Muscle layer of duodenum (tissue), 2 donors: ENCODE data around the gene ORMDL3.
A peak's percentile ranks its signal among the peaks of the same experiment; 100 is the strongest.

Experiments
- H3K27ac ChIP-seq: one replicate; pipeline ENCODE4 v1.7.0; 2013; ENCODE audit warnings: mild to moderate bottlenecking, low read length
- H3K27me3 ChIP-seq: one replicate; pipeline ENCODE4 v1.7.0; 2013; ENCODE audit warnings: low read depth, mild to moderate bottlenecking, control low read depth, low read length
- H3K36me3 ChIP-seq, 2 donors: one replicate each; pipeline ENCODE4 v1.7.0; 2013; ENCODE audit warnings: low read length in 2 of 2, control low read depth in 1 of 2, mild to moderate bottlenecking in 1 of 2; ENCODE audit not compliant: insufficient read depth in 2 of 2, control insufficient read depth in 1 of 2
- H3K4me1 ChIP-seq, 2 donors: one replicate each; pipeline ENCODE4 v1.7.0; 2013; ENCODE audit warnings: low read length in 2 of 2, mild to moderate bottlenecking in 2 of 2, control low read depth in 1 of 2, moderate library complexity in 1 of 2; ENCODE audit not compliant: insufficient read depth in 2 of 2, control insufficient read depth in 1 of 2
- H3K4me3 ChIP-seq, 2 donors: one replicate each; pipeline ENCODE4 v1.7.0; 2013; ENCODE audit warnings: low read length in 2 of 2, low read depth in 1 of 2, mild to moderate bottlenecking in 1 of 2
- H3K9me3 ChIP-seq, 2 donors: one replicate each; pipeline ENCODE4 v1.7.0; 2013; ENCODE audit warnings: low read length in 2 of 2, control low read depth in 1 of 2, mild to moderate bottlenecking in 1 of 2; ENCODE audit not compliant: control insufficient read depth in 1 of 2
- donor health status: healthy.

Gene ORMDL3

DNA sequence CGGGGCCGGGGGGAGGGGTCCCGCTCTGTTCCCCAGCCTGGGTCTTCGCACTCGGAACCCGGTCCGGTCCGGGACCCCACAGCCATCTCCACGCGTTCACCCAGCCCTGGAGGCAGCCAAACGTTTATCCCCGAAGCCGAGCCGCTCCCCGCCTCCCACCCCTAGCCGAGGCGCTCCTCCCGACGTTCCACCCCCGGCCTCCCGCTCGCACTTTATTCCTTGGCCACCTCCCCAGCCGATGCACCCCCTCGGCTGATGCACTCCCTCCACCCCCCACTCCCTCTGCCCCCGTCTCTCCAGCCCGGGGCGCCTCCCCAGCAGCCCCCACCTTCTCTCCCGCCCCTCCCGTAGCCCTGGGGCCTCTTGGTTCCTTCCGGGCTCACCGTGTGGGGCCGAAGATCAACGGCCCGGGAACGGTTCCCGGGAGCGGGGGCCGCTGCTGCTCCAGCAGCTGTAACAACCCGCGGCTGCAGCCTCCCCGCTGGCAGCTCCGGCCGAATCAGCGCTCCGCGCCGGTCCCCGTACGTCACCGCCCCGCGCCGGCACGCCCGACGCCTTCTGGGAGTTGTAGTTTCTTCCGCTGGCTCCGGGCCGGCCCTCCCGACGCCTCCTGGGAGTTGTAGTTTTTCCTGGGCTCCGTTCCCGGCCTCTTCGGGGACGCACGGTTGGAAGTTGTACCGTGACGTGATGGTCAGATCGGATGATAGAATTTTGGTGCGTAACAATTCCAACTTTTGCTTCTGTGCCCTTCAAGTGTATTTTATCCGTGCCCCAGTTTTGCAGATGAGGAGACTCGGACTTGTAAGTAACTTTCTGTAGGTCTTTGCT is at the start of gene ORMDL3, which contains the start of gene LRRC3C:
Gene ORMDL3, minus strand, starts transcription at position 501 of the 828 bp plus-strand sequence. CDS start 3,398 bp downstream, outside the sequence.
Gene LRRC3C, plus strand, starts transcription at position 632 of the 828 bp plus-strand sequence. CDS start 13,792 bp downstream, outside the sequence.
- Histone ChIP-seq H3K27ac (peak within 1 kb of the TSS; percentile 94), H3K36me3 (peaks cover 13 to 26% of the 10 kb centered on the region in 2 donors), H3K27me3 (no peaks in the 10 kb centered on the region), H3K4me1 (peaks cover 17 to 36% of the 10 kb centered on the region in 2 donors), H3K4me3 (peak within 1 kb of the TSS; percentile 78 to 90), H3K9me3 (no peaks in the 10 kb centered on the region)

- H3K27ac ChIP-seq: no peak overlapping the region
- no peaks in the 10 kb centered on the region for H3K9me3 ChIP-seq
- H3K4me1 ChIP-seq: peaks cover 0 to 4% of the 10 kb centered on the region in 2 donors
- H3K4me3 ChIP-seq: no peak overlapping the region
- no peaks in the 10 kb centered on the region for H3K36me3 ChIP-seq
- no peaks in the 10 kb centered on the region for H3K27me3 ChIP-seq
Observed at GRCh38 chr17:39975801-39976200, 48.4 kb upstream of the ORMDL3 start.

DNA sequence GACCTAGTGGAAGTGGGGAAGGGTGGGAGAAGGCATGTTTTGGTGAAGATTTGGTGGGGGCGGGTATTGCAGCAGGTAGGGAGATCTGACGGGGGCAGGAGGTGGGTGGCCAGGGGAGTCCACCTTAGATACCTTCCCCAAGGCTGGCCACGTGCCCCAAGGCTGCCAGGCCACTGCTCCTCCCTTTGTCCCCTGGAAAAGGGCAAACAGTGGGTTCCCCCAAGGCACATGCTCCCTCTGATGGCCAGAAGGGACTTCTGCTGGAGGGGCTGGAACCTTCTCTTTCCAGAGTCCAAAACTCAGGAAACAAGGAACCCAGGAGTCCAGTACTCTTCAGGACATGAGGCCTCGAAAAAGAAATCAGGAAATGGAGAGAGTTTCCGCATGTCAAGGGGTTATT is 47.0 kb upstream of the ORMDL3 start:
- Histone ChIP-seq H3K27ac (no peak overlapping the region), H3K4me3 (no peak overlapping the region), H3K36me3 (no peaks in the 10 kb centered on the region), H3K9me3 (no peaks in the 10 kb centered on the region), H3K27me3 (no peaks in the 10 kb centered on the region), H3K4me1 (no peaks in the 10 kb centered on the region)

GRCh38 chr17:39973496-39973895 is 46.1 kb upstream of the ORMDL3 start:
- no peaks in the 10 kb centered on the region for H3K27me3 ChIP-seq
- H3K27ac ChIP-seq: no peak overlapping the region
- H3K9me3 ChIP-seq: no peaks in the 10 kb centered on the region
- H3K36me3 ChIP-seq: no peaks in the 10 kb centered on the region
- no peak overlapping the region for H3K4me3 ChIP-seq
- no peaks in the 10 kb centered on the region for H3K4me1 ChIP-seq

DNA sequence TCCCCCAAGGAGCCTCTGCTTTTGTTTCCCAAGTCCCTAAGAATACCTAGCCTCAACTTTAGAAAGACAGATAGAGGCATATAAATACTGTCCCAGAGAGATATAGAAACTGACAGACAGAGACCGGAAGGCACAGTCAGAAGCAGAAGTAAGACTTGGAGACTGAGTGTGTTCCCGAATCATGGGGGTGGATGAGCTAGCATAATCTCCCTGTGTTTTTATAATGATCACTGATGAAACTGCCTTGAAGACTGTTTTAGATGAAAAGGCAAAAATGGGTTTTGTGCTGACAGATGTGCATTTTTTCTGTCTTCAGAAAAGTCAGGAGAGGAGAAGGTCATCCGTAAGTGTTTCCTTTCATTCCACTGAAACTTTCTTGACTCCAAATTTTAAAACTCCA is 44.9 kb upstream of the ORMDL3 start:
- H3K27ac ChIP-seq: no peak overlapping the region
- no peaks in the 10 kb centered on the region for H3K27me3 ChIP-seq
- H3K9me3 ChIP-seq: no peaks in the 10 kb centered on the region
- H3K36me3 ChIP-seq: no peaks in the 10 kb centered on the region
- no peaks in the 10 kb centered on the region for H3K4me1 ChIP-seq
- no peak overlapping the region for H3K4me3 ChIP-seq

DNA sequence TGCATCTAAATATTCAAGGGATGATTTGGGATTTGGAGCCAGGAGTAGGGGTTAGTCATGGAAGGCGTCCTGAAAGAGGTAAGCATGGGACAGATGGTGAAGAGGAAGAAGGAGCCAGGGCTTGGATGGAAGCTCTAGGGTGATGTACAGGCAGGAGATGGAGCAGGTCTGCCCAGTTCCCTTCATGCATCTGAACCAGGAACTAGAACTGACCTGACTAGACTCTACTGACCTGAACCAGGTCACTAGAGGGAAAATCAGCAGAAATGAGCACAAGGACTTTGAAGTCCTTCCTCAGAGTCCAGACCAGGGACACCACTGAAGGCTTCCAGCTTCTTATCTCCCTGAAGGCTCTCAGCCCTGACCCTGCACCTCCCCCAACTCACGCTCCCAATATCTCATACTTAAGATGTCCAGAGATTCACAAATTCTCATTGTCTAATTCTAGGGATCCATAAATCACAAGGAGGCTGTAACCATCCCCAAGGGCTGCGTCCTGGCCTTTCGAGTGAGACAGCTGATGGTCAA is 43.7 kb upstream of the ORMDL3 start:
- no peaks in the 10 kb centered on the region for H3K9me3 ChIP-seq
- no peaks in the 10 kb centered on the region for H3K27me3 ChIP-seq
- H3K27ac ChIP-seq: no peak overlapping the region
- H3K36me3 ChIP-seq: no peaks in the 10 kb centered on the region
- no peaks in the 10 kb centered on the region for H3K4me1 ChIP-seq
- no peak overlapping the region for H3K4me3 ChIP-seq

GRCh38 chr17:39970157-39970692 is 42.8 kb upstream of the ORMDL3 start:
- H3K4me3 ChIP-seq: no peak overlapping the region
- no peaks in the 10 kb centered on the region for H3K27me3 ChIP-seq
- H3K27ac ChIP-seq: no peak overlapping the region
- H3K9me3 ChIP-seq: no peaks in the 10 kb centered on the region
- H3K4me1 ChIP-seq: peaks cover 0 to 4% of the 10 kb centered on the region in 2 donors
- H3K36me3 ChIP-seq: no peaks in the 10 kb centered on the region

- no peak overlapping the region for H3K27ac ChIP-seq
- no peak overlapping the region for H3K4me3 ChIP-seq
- H3K27me3 ChIP-seq: no peaks in the 10 kb centered on the region
- H3K4me1 ChIP-seq: peaks cover 0 to 4% of the 10 kb centered on the region in 2 donors
- H3K36me3 ChIP-seq: no peaks in the 10 kb centered on the region
- H3K9me3 ChIP-seq: no peaks in the 10 kb centered on the region
Observed at GRCh38 chr17:39969375-39969774, 42.0 kb upstream of the ORMDL3 start.

GRCh38 chr17:39968761-39969160 is 41.4 kb upstream of the ORMDL3 start:
- peaks cover 0 to 4% of the 10 kb centered on the region in 2 donors for H3K4me1 ChIP-seq
- H3K9me3 ChIP-seq: no peaks in the 10 kb centered on the region
- H3K27me3 ChIP-seq: no peaks in the 10 kb centered on the region
- H3K4me3 ChIP-seq: no peak overlapping the region
- no peaks in the 10 kb centered on the region for H3K36me3 ChIP-seq
- no peak overlapping the region for H3K27ac ChIP-seq

- Histone ChIP-seq H3K27me3 (no peaks in the 10 kb centered on the region), H3K4me3 (no peak overlapping the region), H3K36me3 (no peaks in the 10 kb centered on the region), H3K4me1 (peaks cover 0 to 4% of the 10 kb centered on the region in 2 donors), H3K27ac (no peak overlapping the region), H3K9me3 (no peaks in the 10 kb centered on the region)
Observed at GRCh38 chr17:39966771-39967170, 39.4 kb upstream of the ORMDL3 start.

- no peaks in the 10 kb centered on the region for H3K9me3 ChIP-seq
- H3K4me1 ChIP-seq: peaks cover 0 to 4% of the 10 kb centered on the region in 2 donors
- H3K36me3 ChIP-seq: no peaks in the 10 kb centered on the region
- H3K27ac ChIP-seq: no peak overlapping the region
- no peak overlapping the region for H3K4me3 ChIP-seq
- H3K27me3 ChIP-seq: no peaks in the 10 kb centered on the region
Observed at GRCh38 chr17:39965017-39965699, 37.8 kb upstream of the ORMDL3 start.
